ENCODE measurements around the gene DOCK4. TPM values are rescaled to one million over a fixed set of nuclear protein-coding genes. Genes with fewer than 3 reads are reported as not detected.

DOCK4 gene
- total RNA-seq, 4 donors from 2014 or later: 12.7 to 28.4 (median 19.5) TPM

DNA sequence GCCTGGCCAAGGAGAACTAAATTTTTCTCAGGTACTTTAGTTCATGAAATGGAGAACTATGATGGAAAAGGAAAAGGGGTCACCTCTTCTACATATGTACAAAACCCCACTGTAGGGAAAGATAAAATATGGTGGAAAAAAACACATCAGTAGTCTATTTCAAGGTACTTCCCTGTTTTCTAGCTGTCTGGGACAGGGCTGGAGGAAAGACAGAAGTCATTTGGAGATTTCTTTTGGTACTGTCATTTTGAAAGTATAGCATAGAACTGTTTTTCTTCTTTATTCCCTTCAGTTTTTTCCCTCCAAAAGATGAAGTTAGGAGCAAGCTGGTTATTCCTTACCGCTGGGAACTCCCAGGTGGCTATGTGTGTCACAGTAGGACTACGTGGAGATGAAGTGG lies 196.1 kb downstream of the DOCK4 start:
- TF ChIP-seq POLR2A (IDR thresholded peaks at IDR 0.05) (no peak), POLR2AphosphoS5 (IDR thresholded peaks at IDR 0.05) (no peak), EP300 (IDR thresholded peaks at IDR 0.05; ENCODE audit: low read depth) (no peak)
- TF ChIP-seq, protein P1, sequence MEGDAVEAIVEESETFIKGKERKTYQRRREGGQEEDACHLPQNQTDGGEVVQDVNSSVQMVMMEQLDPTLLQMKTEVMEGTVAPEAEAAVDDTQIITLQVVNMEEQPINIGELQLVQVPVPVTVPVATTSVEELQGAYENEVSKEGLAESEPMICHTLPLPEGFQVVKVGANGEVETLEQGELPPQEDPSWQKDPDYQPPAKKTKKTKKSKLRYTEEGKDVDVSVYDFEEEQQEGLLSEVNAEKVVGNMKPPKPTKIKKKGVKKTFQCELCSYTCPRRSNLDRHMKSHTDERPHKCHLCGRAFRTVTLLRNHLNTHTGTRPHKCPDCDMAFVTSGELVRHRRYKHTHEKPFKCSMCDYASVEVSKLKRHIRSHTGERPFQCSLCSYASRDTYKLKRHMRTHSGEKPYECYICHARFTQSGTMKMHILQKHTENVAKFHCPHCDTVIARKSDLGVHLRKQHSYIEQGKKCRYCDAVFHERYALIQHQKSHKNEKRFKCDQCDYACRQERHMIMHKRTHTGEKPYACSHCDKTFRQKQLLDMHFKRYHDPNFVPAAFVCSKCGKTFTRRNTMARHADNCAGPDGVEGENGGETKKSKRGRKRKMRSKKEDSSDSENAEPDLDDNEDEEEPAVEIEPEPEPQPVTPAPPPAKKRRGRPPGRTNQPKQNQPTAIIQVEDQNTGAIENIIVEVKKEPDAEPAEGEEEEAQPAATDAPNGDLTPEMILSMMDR (IDR thresholded peaks at IDR 0.05): no peak
- Histone ChIP-seq H3K4me3 (no peak overlapping the region), H3K36me3 (no peaks in the 10 kb centered on the region), H3K4me1 (peaks cover 0 to 10% (median 0%) of the 10 kb centered on the region in 4 donors), H3K9me3 (no peaks in the 10 kb centered on the region), H3K27me3 (no peaks in the 10 kb centered on the region), H3K27ac (no peak overlapping the region)
- WGBS, 2 donors (ENCODE audit: low coverage in 1 of 2): 88 to 100% methylated on average over 2 of the region's 2 CpGs
- DNase-seq: no peak
- intact Hi-C loops (cut with DNase I; ENCODE audit: low total_unique reads) (no loop called here), in situ Hi-C loops (cut with MboI; ENCODE audit: low pct_ligation_motif_present in 1 of 4, low pct_unique_long_range_greater_than_20kb in 1 of 4, low sequenced_read_pairs in 3 of 4) (no loop called here)

DNA sequence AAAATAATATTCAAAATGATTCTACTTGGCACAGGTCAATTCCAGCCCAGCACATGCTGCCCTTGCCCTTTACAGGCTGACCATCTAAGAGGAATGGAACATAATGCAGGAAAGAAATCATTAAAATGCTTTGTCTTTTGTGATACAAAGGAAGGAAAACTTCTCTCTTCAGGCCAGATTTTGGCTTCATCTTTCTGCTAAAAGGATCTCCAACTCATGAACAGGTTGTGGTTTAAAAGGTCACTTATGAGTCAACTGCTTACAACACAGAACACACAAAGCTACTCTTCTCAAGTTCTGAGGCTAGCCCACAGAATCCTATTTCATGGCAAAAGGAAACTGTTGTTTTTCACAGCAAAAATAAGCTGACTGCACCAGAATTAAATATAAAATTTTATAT lies 197.1 kb downstream of the DOCK4 start:
- in situ Hi-C loops (cut with MboI; ENCODE audit: low pct_ligation_motif_present in 1 of 4, low pct_unique_long_range_greater_than_20kb in 1 of 4, low sequenced_read_pairs in 3 of 4): no loop called here
- Histone ChIP-seq H3K4me3 (no peak overlapping the region), H3K36me3 (no peaks in the 10 kb centered on the region), H3K27me3 (no peaks in the 10 kb centered on the region), H3K9me3 (no peaks in the 10 kb centered on the region), H3K27ac (no peak overlapping the region), H3K4me1 (peaks cover 0 to 13% (median 0%) of the 10 kb centered on the region in 4 donors)
- no peak for TF ChIP-seq POLR2AphosphoS5 (IDR thresholded peaks at IDR 0.05)
- no peak for TF ChIP-seq POLR2A (IDR thresholded peaks at IDR 0.05)
- no peak for TF ChIP-seq EP300 (IDR thresholded peaks at IDR 0.05; ENCODE audit: low read depth)
- TF ChIP-seq, protein P1 (IDR thresholded peaks at IDR 0.05): no peak
- DNase-seq: no peak
- intact Hi-C loops (cut with DNase I; ENCODE audit: low total_unique reads): no loop called here

DNA sequence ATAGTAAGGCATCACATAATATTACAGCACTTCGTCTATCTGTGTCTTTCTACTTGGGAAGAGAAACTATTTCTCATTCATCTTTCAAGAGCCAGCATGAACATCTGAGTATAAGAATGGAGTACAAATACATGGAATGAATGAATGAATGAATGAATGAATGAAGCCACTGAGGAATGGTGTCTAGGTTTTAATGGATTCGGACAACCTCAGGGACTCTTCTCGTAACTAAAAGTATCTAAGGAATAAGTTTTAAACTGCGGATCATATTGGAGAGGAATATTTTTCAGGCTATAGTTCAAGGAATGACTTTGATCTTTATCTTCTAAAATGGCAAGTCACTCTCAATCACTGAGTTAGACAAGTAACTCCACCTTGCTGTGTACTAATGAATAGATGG lies 199.0 kb downstream of the DOCK4 start:
- no peak overlapping the region for H3K27ac ChIP-seq
- H3K9me3 ChIP-seq: no peaks in the 10 kb centered on the region
- no peaks in the 10 kb centered on the region for H3K36me3 ChIP-seq
- TF ChIP-seq EP300 (IDR thresholded peaks at IDR 0.05; ENCODE audit: low read depth) (no peak), POLR2AphosphoS5 (IDR thresholded peaks at IDR 0.05) (no peak), POLR2A (IDR thresholded peaks at IDR 0.05) (no peak)
- TF ChIP-seq, protein P1 (IDR thresholded peaks at IDR 0.05): no peak
- in situ Hi-C loops (cut with MboI; ENCODE audit: low pct_ligation_motif_present in 1 of 4, low pct_unique_long_range_greater_than_20kb in 1 of 4, low sequenced_read_pairs in 3 of 4) (no loop called here), intact Hi-C loops (cut with DNase I; ENCODE audit: low total_unique reads) (no loop called here)
- no peak overlapping the region for H3K4me3 ChIP-seq
- DNase-seq: no peak
- WGBS, 2 donors (ENCODE audit: low coverage in 1 of 2): 89 to 96% methylated on average over 4 of the region's 4 CpGs
- no peaks in the 10 kb centered on the region for H3K27me3 ChIP-seq
- H3K4me1 ChIP-seq: peaks cover 0 to 13% (median 0%) of the 10 kb centered on the region in 4 donors

DNA sequence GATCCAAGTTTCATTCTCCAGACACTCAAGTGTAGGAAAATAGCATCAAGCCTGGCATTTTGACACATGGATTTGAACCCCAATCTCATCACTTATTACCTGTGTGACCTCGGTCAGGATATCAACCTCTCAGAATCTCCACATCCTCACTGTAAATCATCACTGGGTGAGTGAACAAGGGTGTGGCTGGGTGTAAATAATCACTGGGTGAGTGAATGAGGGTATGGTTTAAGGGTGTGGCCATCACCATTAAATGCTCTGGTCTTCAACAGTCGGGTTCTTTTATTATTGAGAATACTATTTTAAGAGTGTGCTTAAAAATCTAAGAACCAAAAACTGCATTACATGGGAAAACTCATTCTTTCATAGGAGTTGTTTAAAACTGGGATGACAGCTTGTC lies 200.1 kb downstream of the DOCK4 start:
- 58 to 64% methylated on average over 2 of the region's 2 CpGs for WGBS, 2 donors (ENCODE audit: low coverage in 1 of 2)
- DNase-seq: no peak
- no peaks in the 10 kb centered on the region for H3K27me3 ChIP-seq
- peaks cover 0 to 13% (median 0%) of the 10 kb centered on the region in 4 donors for H3K4me1 ChIP-seq
- intact Hi-C loops (cut with DNase I; ENCODE audit: low total_unique reads): no loop called here
- TF ChIP-seq POLR2A (IDR thresholded peaks at IDR 0.05) (no peak), EP300 (IDR thresholded peaks at IDR 0.05; ENCODE audit: low read depth) (no peak)
- in situ Hi-C loops (cut with MboI; ENCODE audit: low pct_ligation_motif_present in 1 of 4, low pct_unique_long_range_greater_than_20kb in 1 of 4, low sequenced_read_pairs in 3 of 4): no loop called here
- H3K9me3 ChIP-seq: no peaks in the 10 kb centered on the region
- H3K36me3 ChIP-seq: no peaks in the 10 kb centered on the region
- H3K4me3 ChIP-seq: no peak overlapping the region
- no peak overlapping the region for H3K27ac ChIP-seq

DNA sequence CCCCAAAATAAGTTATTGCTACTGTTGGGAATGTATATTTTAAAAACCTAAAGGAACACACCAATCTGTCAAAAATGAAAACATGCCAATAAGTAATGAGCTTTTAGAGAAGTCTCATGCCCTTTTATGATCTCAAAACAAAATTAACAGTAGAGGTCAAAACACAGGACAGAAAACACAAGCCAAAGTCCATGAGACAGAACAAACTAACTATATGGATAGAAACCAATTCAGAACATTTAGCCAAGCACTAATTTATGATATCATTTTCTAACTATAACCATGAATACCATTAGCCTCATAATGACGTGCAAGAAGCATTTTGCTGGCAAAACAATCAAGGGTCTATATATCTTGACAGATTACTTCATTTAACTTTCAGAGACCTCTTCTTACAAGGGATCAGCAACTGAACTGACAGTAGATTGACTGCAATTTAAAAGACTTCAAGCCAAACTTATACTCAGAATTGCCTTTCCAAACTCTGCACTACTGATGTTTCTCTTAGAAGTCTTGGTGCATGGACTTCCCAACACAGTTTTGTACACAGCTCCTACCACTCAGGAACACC lies 200.9 kb downstream of the DOCK4 start:
- 43 to 86% methylated on average over 1 of the region's 1 CpG for WGBS, 2 donors (ENCODE audit: low coverage in 1 of 2)
- no peak overlapping the region for H3K27ac ChIP-seq
- intact Hi-C loops (cut with DNase I; ENCODE audit: low total_unique reads): no loop called here
- H3K27me3 ChIP-seq: no peaks in the 10 kb centered on the region
- H3K4me3 ChIP-seq: no peak overlapping the region
- in situ Hi-C loops (cut with MboI; ENCODE audit: low pct_ligation_motif_present in 1 of 4, low pct_unique_long_range_greater_than_20kb in 1 of 4, low sequenced_read_pairs in 3 of 4): no loop called here
- peaks cover 0 to 13% (median 0%) of the 10 kb centered on the region in 4 donors for H3K4me1 ChIP-seq
- H3K9me3 ChIP-seq: no peaks in the 10 kb centered on the region
- no peak for TF ChIP-seq POLR2AphosphoS5 (IDR thresholded peaks at IDR 0.05)
- no peak for TF ChIP-seq EP300 (IDR thresholded peaks at IDR 0.05; ENCODE audit: low read depth)
- TF ChIP-seq, protein P1 (IDR thresholded peaks at IDR 0.05): no peak
- no peak for TF ChIP-seq POLR2A (IDR thresholded peaks at IDR 0.05)
- no peaks in the 10 kb centered on the region for H3K36me3 ChIP-seq
- DNase-seq: no peak
